Breast epithelium (tissue), 3 donors: ENCODE results near the gene DYNLL2.

Experiments
- CTCF ChIP-seq, 3 donors: fragments of 450-650 bp; IDR thresholded peaks; one replicate each; pipeline ENCODE4 v1.5.1; 2016 to 2017; ENCODE audit warnings: antibody characterized with exemption in 3 of 3, mild to moderate bottlenecking in 3 of 3, moderate library complexity in 3 of 3
- POLR2A ChIP-seq: fragments of 450-650 bp; IDR thresholded peaks from one replicate; pipeline ENCODE4 v1.6.1; 2016; ENCODE audit warnings: antibody characterized with exemption, mild to moderate bottlenecking, moderate library complexity
- POLR2AphosphoS5 ChIP-seq, 3 donors: sonication (generic); formaldehyde crosslinking; IDR thresholded peaks; one replicate each; pipeline ENCODE4 v1.6.1; 2017; ENCODE audit warnings: antibody characterized with exemption in 3 of 3

GRCh38 chr17:58089111-58089510 is 5.9 kb downstream of the DYNLL2 start:
- no peak for TF ChIP-seq POLR2A
- TF ChIP-seq CTCF (IDR thresholded peaks at IDR 0.05), result no peak
- TF ChIP-seq POLR2AphosphoS5 (IDR thresholded peaks at IDR 0.05), result no peak
